Body of pancreas (tissue), 4 donors: ENCODE data around the gene UPK3A.

Experiments
- CTCF ChIP-seq, 7 experiments: fragments of 450-650 bp in 4 of 7; fragments of 200-600 bp in 3 of 7; sonication (generic) in 3 of 7; IDR thresholded peaks; one replicate each; pipeline ENCODE4 v1.5.1; 2016 to 2019; ENCODE audit warnings: antibody characterized with exemption in 7 of 7
- POLR2A ChIP-seq, 3 donors: fragments of 450-650 bp; IDR thresholded peaks; one replicate each; pipeline ENCODE4 v1.6.1; 2016; ENCODE audit warnings: antibody characterized with exemption in 3 of 3, mild to moderate bottlenecking in 2 of 3

- TF ChIP-seq POLR2A (IDR thresholded peaks at IDR 0.05) (no peak), CTCF (IDR thresholded peaks at IDR 0.05) (no peak)
Measured at GRCh38 chr22:45335854-45336522, 51.2 kb downstream of the UPK3A start.
